ENCODE data around the gene HSD17B14. TPM values are rescaled to one million over a fixed set of nuclear protein-coding genes. Genes with fewer than 3 reads are reported as not detected.

The HSD17B14 gene
- total and polyA plus RNA-seq, 9 of the 15 experiments (the other 6 are each of a cell fraction or from before 2014, with no cell fraction given): 0.16 TPM; not detected in 8

GRCh38 chr19:48878196-48879024, 42.1 kb upstream of the HSD17B14 start (continued):
- TF ChIP-seq GABPA (tag; conservative IDR thresholded peaks at IDR 0.05; ENCODE audit: low read depth) (peak; percentile 58), REST (IDR thresholded peaks at IDR 0.05; ENCODE audit: borderline replicate concordance) (peak; percentile 55), REST (CRISPR knock-in tag; IDR thresholded peaks at IDR 0.05; ENCODE audit: low read depth) (no peak), ZNF347 (CRISPR knock-in tag; IDR thresholded peaks at IDR 0.05; ENCODE audit: low read depth) (no peak), BRF1 (IDR thresholded peaks at IDR 0.05; ENCODE audit: borderline replicate concordance, extremely low read depth, insufficient read length) (no peak), RBM14 (IDR thresholded peaks at IDR 0.05; ENCODE audit: borderline replicate concordance, insufficient read depth, low read depth, low read length) (no peak), TCF7L2 (IDR thresholded peaks at IDR 0.05; ENCODE audit: low read depth, low read length) (no peak), CCAR2 (IDR thresholded peaks at IDR 0.05; ENCODE audit: low read depth, low read length) (no peak), MNT (conservative IDR thresholded peaks at IDR 0.05) (peak; percentile 77 to 87), KLF1 (tag; IDR thresholded peaks at IDR 0.05) (peak; percentile 98), STAG1 (CRISPR knock-in tag; IDR thresholded peaks at IDR 0.05; ENCODE audit: borderline replicate concordance) (no peak), TEAD2 (tag; IDR thresholded peaks at IDR 0.05) (peak; percentile 97), ZBTB26 (CRISPR knock-in tag; IDR thresholded peaks at IDR 0.05) (peak; percentile 67; the same call in 1 of the 2 replicates), NCOA2 (IDR thresholded peaks at IDR 0.05; ENCODE audit: partially characterized antibody in 2 of 2) (peak in 1 of 2 experiments; percentile 90), CGGBP1 (CRISPR knock-in tag; IDR thresholded peaks at IDR 0.05) (no peak), ZNF146 (CRISPR knock-in tag; IDR thresholded peaks at IDR 0.05; ENCODE audit: unreplicated experiment) (no peak)

All from K562 (cell line).